SK-N-SH (cell line): Measurements from ENCODE around the gene SYTL4. TPM values are rescaled to one million over a fixed set of nuclear protein-coding genes. Genes with fewer than 3 reads are reported as not detected.

Experiments used
- CTCF ChIA-PET: fragments of 300-600, 350-600 bp; formaldehyde crosslinking; extraction: SDS; loops from one replicate; lab custom pipeline; 2021; lab: Yijun Ruan, JAX
- POLR2A ChIA-PET: fragments of 350-600 bp; sonication (Branson Sonifier 250); formaldehyde crosslinking; extraction: SDS; loops from one replicate; lab custom pipeline; 2020; ENCODE audit warnings: antibody characterized with exemption, inconsistent platforms; lab: Yijun Ruan, JAX
- DNase-seq: peaks from one replicate; pipeline ENCODE4 v3.0.0; 2012
- H2AFZ ChIP-seq: fragments of 200-600 bp; sonication (generic); 2 replicates; pipeline ENCODE4 v1.8.1; 2016; ENCODE audit warnings: antibody characterized with exemption, mild to moderate bottlenecking, low read depth
- H3F3A ChIP-seq: fragments of 200-600 bp; sonication (generic); replicated peaks from 2 replicates; pipeline ENCODE3; 2016; ENCODE audit warnings: antibody characterized with exemption, mild to moderate bottlenecking; ENCODE audit not compliant: insufficient read depth
- H3K27ac ChIP-seq, 2 experiments: fragments of 200-500 bp in 1 of 2; fragments of 200-600 bp in 1 of 2; sonication (Bioruptor generic) in 1 of 2; sonication (generic), shearing (Covaris generic) in 1 of 2; 2 replicates each; pipeline versions ENCODE4 v1.5.1 to v1.6.1; 2014 to 2016; ENCODE audit warnings: low read depth in 2 of 2, inconsistent platforms in 1 of 2, low read length in 1 of 2, mild to moderate bottlenecking in 1 of 2, mixed read lengths in 1 of 2
- H3K27me3 ChIP-seq: fragments of 200-600 bp; sonication (generic), shearing (Covaris generic); 2 replicates; pipeline ENCODE4 v1.6.1; 2016; ENCODE audit warnings: mixed run types; ENCODE audit not compliant: insufficient read depth
- H3K36me3 ChIP-seq, 2 experiments: fragments of 200-500 bp in 1 of 2; fragments of 200-600 bp in 1 of 2; sonication (Bioruptor generic) in 1 of 2; sonication (generic) in 1 of 2; replicated peaks in 1 of 2; 2 replicates each; pipeline versions ENCODE3 to v1.5.1; 2014 to 2016; ENCODE audit warnings: low read length in 1 of 2, mild to moderate bottlenecking in 1 of 2; ENCODE audit not compliant: insufficient read depth in 2 of 2, control insufficient read depth in 1 of 2
- H3K4me1 ChIP-seq, 2 experiments: fragments of 200-500 bp in 1 of 2; fragments of 200-600 bp in 1 of 2; sonication (Bioruptor generic) in 1 of 2; sonication (generic), shearing (Covaris generic) in 1 of 2; 2 replicates each; pipeline versions ENCODE4 v1.5.1 to v1.6.1; 2014 to 2016; ENCODE audit warnings: low read depth in 1 of 2, low read length in 1 of 2, mixed run types in 1 of 2; ENCODE audit not compliant: insufficient read depth in 2 of 2, control insufficient read depth in 1 of 2
- H3K4me2 ChIP-seq: fragments of 200-600 bp; sonication (generic), shearing (Covaris generic); 2 replicates; pipeline ENCODE4 v1.6.1; 2017; ENCODE audit warnings: mixed run types
- H3K4me3 ChIP-seq, 2 experiments: fragments of 200-500 bp in 1 of 2; fragments of 200-600 bp in 1 of 2; sonication (Bioruptor generic) in 1 of 2; sonication (generic), shearing (Covaris generic) in 1 of 2; 2 replicates each; pipeline versions ENCODE4 v1.5.1 to v1.8.1; 2014 to 2016; ENCODE audit warnings: low read depth in 2 of 2, inconsistent platforms in 1 of 2, low read length in 1 of 2, mild to moderate bottlenecking in 1 of 2, mixed read lengths in 1 of 2, moderate library complexity in 1 of 2
- H3K79me2 ChIP-seq: fragments of 200-600 bp; sonication (generic); 2 replicates; pipeline ENCODE4 v1.8.1; 2017; ENCODE audit warnings: mild to moderate bottlenecking; ENCODE audit not compliant: insufficient read depth
- H3K9ac ChIP-seq: fragments of 200-600 bp; sonication (generic); 2 replicates; pipeline ENCODE4 v1.6.1; 2017; ENCODE audit warnings: mixed run types
- H3K9me2 ChIP-seq: fragments of 200-600 bp; sonication (generic); 2 replicates; pipeline ENCODE4 v1.6.1; 2017; ENCODE audit warnings: mixed run types
- H3K9me3 ChIP-seq: fragments of 200-600 bp; sonication (generic); 2 replicates; pipeline ENCODE4 v1.6.1; 2017; ENCODE audit warnings: mixed run types, mild to moderate bottlenecking, moderate library complexity
- H4K20me1 ChIP-seq: fragments of 200-600 bp; sonication (generic); 2 replicates; pipeline ENCODE4 v1.6.1; 2017; ENCODE audit warnings: mild to moderate bottlenecking, mixed run types; ENCODE audit not compliant: insufficient read depth
- CHD2 ChIP-seq: fragments of 150-350 bp; IDR thresholded peaks from 2 replicates; pipeline ENCODE4 v1.6.1; 2018; ENCODE audit warnings: low read length; ENCODE audit not compliant: partially characterized antibody
- ELF1 ChIP-seq: IDR thresholded peaks from 2 replicates; pipeline ENCODE4 v1.4.0; 2012
- EP300 ChIP-seq, 2 experiments: IDR thresholded peaks; 2 replicates each; pipeline versions ENCODE4 v1.4.0 to v1.6.1; 2012; ENCODE audit warnings: borderline replicate concordance in 1 of 2, low read depth in 1 of 2, low read length in 1 of 2
- MEF2A ChIP-seq: IDR thresholded peaks from 2 replicates; pipeline ENCODE4 v1.4.0; 2012; ENCODE audit warnings: low read depth, borderline replicate concordance
- MXI1 ChIP-seq: IDR thresholded peaks from 2 replicates; pipeline ENCODE4 v1.6.1; 2012; ENCODE audit warnings: mild to moderate bottlenecking, low read depth, low read length, improper control_type of control experiment
- NFIC ChIP-seq: IDR thresholded peaks from 2 replicates; pipeline ENCODE4 v1.4.0; 2012; ENCODE audit warnings: borderline replicate concordance
- RXRA ChIP-seq: IDR thresholded peaks from 2 replicates; pipeline ENCODE4 v1.4.0; 2012; ENCODE audit warnings: low read depth, mild to moderate bottlenecking, borderline replicate concordance
- SMC3 ChIP-seq: IDR thresholded peaks from 2 replicates; pipeline ENCODE4 v1.6.1; 2012; ENCODE audit warnings: low read depth, low read length, improper control_type of control experiment
- TAF1 ChIP-seq: IDR thresholded peaks from 2 replicates; pipeline ENCODE4 v1.6.1; 2012; ENCODE audit warnings: low read depth, mild to moderate bottlenecking, low read length, moderate library complexity, borderline replicate concordance
- TCF12 ChIP-seq: IDR thresholded peaks from 2 replicates; pipeline ENCODE4 v1.4.0; 2012
- YY1 ChIP-seq: IDR thresholded peaks from 2 replicates; pipeline ENCODE4 v1.4.0; 2012; ENCODE audit warnings: low read depth, mild to moderate bottlenecking
- WGBS: methylation state at CpG from one replicate; pipeline ENCODE4 v1.1.6; 2017; ENCODE audit warnings: low lambda C conversion rate; 5-methylcytosine and 5-hydroxymethylcytosine counted together
- polyA plus RNA-seq, 3 experiments: library from polyadenylated mRNA; depleted of rRNA; stranded (reverse); fragments of >200 nt; gene quantifications; 2 replicates each; pipeline ENCODE4 v1.2.3, GENCODE V29; 2012
- TF ChIP-seq, protein P1 (sequence below): fragments of 200-600 bp; sonication (generic); IDR thresholded peaks from 2 replicates; pipeline ENCODE4 v1.6.1; 2017; ENCODE audit warnings: antibody characterized with exemption, mild to moderate bottlenecking, moderate library complexity
- TF ChIP-seq, protein P2 (sequence below): IDR thresholded peaks from 2 replicates; pipeline ENCODE4; 2012
- TF ChIP-seq, protein P3 (sequence below): IDR thresholded peaks from 2 replicates; pipeline ENCODE4 v1.4.0; 2012; ENCODE audit warnings: low read depth, borderline replicate concordance
- TF ChIP-seq, protein P4 (sequence below): IDR thresholded peaks from 2 replicates; pipeline ENCODE4 v1.6.1; 2012; ENCODE audit warnings: mild to moderate bottlenecking, low read depth, low read length, moderate library complexity
- TF ChIP-seq, protein P5 (sequence below): IDR thresholded peaks from 2 replicates; pipeline ENCODE4 v1.4.0; 2012; ENCODE audit warnings: low read depth, borderline replicate concordance

The SYTL4 gene
- polyA plus RNA-seq, 1 of the 3 experiments (the other 2 are of a cell fraction), result 2.3 TPM

DNA sequence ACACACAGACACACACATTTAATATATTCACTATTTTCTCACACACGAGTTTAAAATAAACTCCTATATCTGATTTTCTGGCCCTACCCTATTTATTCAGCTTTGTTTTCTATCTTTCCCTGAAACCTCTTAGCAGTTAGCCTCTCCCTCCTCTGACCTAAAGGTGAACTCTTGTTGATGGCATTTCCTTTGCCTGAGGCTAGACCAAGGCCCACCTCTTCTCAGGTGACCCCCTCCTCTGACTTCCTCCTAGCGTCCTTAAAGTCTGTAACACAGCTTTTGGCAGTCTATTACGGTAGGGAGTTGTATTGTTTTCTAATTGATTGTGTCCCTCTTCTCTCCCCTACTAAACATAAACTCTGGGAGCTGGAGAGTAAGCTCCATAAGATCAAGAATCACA lies 89.6 kb downstream of the SYTL4 start:
- Histone ChIP-seq H3K9me3 (no peaks in the 10 kb centered on the region), H3K4me1 (peaks cover 0 to 14% of the 10 kb centered on the region in 2 experiments; a peak in 1 of 4 replicates), H3K27ac (no peak overlapping the region), H3F3A (no peaks in the 10 kb centered on the region), H3K79me2 (no peaks in the 10 kb centered on the region), H2AFZ (no peak overlapping the region), H3K36me3 (no peaks in the 10 kb centered on the region), H3K9ac (no peak overlapping the region), H3K27me3 (0 out of 2 replicates have a peak, but pooled peaks cover 4% of the 10 kb centered on the region)
- CTCF ChIA-PET, result interaction anchor here (1.2 to 3.8 kb wide), 2 partner anchors 12 to 130 kb away, joined by 3 to 13 read pairs; no protein-coding TSS in a partner anchor
- TF ChIP-seq MEF2A, result no peak
- TF ChIP-seq TCF12, result no peak
- no peak for TF ChIP-seq EP300 (IDR thresholded peaks at IDR 0.05; ENCODE audit: borderline replicate concordance in 1 of 2, low read depth in 1 of 2, low read length in 1 of 2)
- no peak for TF ChIP-seq SMC3
- TF ChIP-seq, all 33 proteins: peak for 0
- no peak for DNase-seq
- WGBS, result 40% methylated on average over 3 of the region's 3 CpGs
- Histone ChIP-seq H3K4me3 (no peak overlapping the region), H3K9me2 (no peaks in the 10 kb centered on the region), H4K20me1 (no peaks in the 10 kb centered on the region), H3K4me2 (no peak overlapping the region)
- POLR2A ChIA-PET, result no interaction called here

DNA sequence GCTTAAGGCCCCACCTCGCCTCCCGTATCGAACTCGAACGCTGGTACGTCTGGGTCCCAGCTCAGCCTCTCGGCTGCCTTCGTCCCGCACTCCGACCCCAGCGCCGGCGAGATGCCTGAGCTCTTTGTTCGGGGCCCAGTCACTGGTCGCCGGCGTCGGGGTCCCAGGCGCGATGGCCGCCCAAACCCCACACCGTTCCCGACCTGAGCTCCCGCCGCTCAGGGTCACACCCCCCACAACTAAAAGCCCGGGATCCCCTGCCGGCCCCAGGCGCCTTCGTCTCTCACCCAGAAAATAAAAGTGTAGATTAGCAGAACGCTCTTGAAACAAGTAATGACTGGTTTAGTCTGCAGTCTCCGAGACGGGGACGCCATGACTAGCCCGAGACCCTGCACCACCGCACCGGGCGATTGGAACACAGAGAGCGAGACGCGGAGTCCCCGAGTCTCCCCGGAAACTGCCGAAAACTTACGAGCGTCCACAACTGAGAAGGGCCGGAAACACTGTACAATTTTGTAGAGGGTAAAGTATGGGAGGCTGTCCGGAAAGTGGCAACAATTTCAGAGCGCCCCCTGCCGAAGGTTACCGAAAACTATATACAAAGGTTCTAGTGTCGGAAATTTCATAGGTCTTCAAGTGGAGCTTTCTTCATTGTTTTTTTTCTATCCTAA lies 95.5 kb downstream of the SYTL4 start, which contains the start of gene TSPAN6:
Gene TSPAN6, minus strand, starts transcription at position 486 of the 671 bp plus-strand sequence. Its CDS starts 112 bp downstream, at position 374.
- Histone ChIP-seq H3K36me3 (peaks cover 0 to 10% of the 10 kb centered on the region in 2 experiments), H3K9ac (peak within 1 kb of the TSS; percentile 74), H3K4me3 (peak within 1 kb of the TSS; percentile 61 to 69), H3K4me2 (peak within 1 kb of the TSS; percentile 73), H3K9me3 (no peaks in the 10 kb centered on the region), H4K20me1 (no peaks in the 10 kb centered on the region), H3K79me2 (no peaks in the 10 kb centered on the region), H2AFZ (peak within 1 kb of the TSS; percentile 87), H3K27me3 (no peaks in the 10 kb centered on the region; the same call in 1 of the 2 replicates), H3K9me2 (no peaks in the 10 kb centered on the region), H3K27ac (peak within 1 kb of the TSS; percentile 10 to 60; a peak in 3 of 4 replicates), H3F3A (no peaks in the 10 kb centered on the region), H3K4me1 (peaks cover 0 to 3% of the 10 kb centered on the region in 2 experiments; a peak in 1 of 4 replicates)
- DNase-seq, result peak; percentile 82
- 21% methylated on average over 45 of the region's 51 CpGs for WGBS
- POLR2A ChIA-PET, result interaction anchor here (0.7 to 1.0 kb wide), 2 partner anchors 18 to 35 kb away, joined by 3 read pairs; no protein-coding TSS in a partner anchor
- CTCF ChIA-PET, result interaction anchor here (0.6 to 2.2 kb wide), 21 partner anchors 9 to 187 kb away, joined by 3 to 16 read pairs (median 5); no protein-coding TSS in a partner anchor
- TF ChIP-seq TAF1, result no peak; the same call in 1 of the 2 replicates
- TF ChIP-seq TCF12, result no peak
- TF ChIP-seq, protein P1, sequence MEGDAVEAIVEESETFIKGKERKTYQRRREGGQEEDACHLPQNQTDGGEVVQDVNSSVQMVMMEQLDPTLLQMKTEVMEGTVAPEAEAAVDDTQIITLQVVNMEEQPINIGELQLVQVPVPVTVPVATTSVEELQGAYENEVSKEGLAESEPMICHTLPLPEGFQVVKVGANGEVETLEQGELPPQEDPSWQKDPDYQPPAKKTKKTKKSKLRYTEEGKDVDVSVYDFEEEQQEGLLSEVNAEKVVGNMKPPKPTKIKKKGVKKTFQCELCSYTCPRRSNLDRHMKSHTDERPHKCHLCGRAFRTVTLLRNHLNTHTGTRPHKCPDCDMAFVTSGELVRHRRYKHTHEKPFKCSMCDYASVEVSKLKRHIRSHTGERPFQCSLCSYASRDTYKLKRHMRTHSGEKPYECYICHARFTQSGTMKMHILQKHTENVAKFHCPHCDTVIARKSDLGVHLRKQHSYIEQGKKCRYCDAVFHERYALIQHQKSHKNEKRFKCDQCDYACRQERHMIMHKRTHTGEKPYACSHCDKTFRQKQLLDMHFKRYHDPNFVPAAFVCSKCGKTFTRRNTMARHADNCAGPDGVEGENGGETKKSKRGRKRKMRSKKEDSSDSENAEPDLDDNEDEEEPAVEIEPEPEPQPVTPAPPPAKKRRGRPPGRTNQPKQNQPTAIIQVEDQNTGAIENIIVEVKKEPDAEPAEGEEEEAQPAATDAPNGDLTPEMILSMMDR, result peak; percentile 65
- 0 out of 2 replicates have a peak, but pooled peaks have one; percentile 9 for TF ChIP-seq NFIC
- TF ChIP-seq, protein P2, sequence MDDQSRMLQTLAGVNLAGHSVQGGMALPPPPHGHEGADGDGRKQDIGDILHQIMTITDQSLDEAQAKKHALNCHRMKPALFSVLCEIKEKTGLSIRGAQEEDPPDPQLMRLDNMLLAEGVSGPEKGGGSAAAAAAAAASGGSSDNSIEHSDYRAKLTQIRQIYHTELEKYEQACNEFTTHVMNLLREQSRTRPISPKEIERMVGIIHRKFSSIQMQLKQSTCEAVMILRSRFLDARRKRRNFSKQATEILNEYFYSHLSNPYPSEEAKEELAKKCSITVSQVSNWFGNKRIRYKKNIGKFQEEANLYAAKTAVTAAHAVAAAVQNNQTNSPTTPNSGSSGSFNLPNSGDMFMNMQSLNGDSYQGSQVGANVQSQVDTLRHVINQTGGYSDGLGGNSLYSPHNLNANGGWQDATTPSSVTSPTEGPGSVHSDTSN, result no peak
- no peak for TF ChIP-seq CHD2
- TF ChIP-seq, protein P3, sequence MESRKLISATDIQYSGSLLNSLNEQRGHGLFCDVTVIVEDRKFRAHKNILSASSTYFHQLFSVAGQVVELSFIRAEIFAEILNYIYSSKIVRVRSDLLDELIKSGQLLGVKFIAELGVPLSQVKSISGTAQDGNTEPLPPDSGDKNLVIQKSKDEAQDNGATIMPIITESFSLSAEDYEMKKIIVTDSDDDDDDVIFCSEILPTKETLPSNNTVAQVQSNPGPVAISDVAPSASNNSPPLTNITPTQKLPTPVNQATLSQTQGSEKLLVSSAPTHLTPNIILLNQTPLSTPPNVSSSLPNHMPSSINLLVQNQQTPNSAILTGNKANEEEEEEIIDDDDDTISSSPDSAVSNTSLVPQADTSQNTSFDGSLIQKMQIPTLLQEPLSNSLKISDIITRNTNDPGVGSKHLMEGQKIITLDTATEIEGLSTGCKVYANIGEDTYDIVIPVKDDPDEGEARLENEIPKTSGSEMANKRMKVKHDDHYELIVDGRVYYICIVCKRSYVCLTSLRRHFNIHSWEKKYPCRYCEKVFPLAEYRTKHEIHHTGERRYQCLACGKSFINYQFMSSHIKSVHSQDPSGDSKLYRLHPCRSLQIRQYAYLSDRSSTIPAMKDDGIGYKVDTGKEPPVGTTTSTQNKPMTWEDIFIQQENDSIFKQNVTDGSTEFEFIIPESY, result no peak
- no peak for TF ChIP-seq ELF1
- TF ChIP-seq, protein P4, sequence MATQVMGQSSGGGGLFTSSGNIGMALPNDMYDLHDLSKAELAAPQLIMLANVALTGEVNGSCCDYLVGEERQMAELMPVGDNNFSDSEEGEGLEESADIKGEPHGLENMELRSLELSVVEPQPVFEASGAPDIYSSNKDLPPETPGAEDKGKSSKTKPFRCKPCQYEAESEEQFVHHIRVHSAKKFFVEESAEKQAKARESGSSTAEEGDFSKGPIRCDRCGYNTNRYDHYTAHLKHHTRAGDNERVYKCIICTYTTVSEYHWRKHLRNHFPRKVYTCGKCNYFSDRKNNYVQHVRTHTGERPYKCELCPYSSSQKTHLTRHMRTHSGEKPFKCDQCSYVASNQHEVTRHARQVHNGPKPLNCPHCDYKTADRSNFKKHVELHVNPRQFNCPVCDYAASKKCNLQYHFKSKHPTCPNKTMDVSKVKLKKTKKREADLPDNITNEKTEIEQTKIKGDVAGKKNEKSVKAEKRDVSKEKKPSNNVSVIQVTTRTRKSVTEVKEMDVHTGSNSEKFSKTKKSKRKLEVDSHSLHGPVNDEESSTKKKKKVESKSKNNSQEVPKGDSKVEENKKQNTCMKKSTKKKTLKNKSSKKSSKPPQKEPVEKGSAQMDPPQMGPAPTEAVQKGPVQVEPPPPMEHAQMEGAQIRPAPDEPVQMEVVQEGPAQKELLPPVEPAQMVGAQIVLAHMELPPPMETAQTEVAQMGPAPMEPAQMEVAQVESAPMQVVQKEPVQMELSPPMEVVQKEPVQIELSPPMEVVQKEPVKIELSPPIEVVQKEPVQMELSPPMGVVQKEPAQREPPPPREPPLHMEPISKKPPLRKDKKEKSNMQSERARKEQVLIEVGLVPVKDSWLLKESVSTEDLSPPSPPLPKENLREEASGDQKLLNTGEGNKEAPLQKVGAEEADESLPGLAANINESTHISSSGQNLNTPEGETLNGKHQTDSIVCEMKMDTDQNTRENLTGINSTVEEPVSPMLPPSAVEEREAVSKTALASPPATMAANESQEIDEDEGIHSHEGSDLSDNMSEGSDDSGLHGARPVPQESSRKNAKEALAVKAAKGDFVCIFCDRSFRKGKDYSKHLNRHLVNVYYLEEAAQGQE, result no peak
- no peak for TF ChIP-seq MXI1
- TF ChIP-seq, protein P5, sequence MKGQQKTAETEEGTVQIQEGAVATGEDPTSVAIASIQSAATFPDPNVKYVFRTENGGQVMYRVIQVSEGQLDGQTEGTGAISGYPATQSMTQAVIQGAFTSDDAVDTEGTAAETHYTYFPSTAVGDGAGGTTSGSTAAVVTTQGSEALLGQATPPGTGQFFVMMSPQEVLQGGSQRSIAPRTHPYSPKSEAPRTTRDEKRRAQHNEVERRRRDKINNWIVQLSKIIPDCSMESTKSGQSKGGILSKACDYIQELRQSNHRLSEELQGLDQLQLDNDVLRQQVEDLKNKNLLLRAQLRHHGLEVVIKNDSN, result no peak
- no peak for TF ChIP-seq SMC3
- no peak for TF ChIP-seq RXRA
- TF ChIP-seq YY1, result no peak
